ENCODE results near the gene OR5AU1.
"Not testable (repeated sequence)": the region's sequence is repeated elsewhere in the genome, so short reads cannot be mapped to it uniquely, and the experiment has no call there.

DNA sequence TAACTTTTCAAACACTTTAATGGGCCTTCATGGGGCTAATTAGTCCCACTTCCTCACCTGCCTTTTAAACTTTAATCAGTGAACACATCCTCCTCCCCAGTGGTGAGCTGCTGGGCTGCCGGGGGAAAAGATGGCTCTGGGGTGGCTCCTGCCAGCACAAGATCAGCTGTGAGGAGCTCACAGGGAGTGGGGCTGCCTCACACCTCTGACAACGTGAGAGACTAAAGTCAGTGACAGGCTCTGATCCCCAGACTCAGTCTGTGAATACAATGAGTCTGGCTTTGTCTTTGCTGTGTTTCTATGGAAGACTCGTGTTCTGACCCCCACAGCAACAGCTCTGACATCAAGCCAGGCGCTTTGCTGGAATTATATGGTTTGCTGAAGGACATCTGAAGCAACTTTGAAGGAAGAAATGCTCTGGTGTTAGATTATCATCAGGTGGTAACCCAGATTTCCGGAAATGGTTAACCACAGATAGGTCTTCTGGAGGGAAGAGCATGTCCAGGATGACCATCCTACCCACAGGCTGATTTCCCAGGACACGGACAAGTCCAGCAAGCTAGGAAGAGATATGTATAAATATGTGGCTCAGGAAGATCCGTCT is 9.2 kb upstream of the OR5AU1 start:
- TF ChIP-seq, protein P1, sequence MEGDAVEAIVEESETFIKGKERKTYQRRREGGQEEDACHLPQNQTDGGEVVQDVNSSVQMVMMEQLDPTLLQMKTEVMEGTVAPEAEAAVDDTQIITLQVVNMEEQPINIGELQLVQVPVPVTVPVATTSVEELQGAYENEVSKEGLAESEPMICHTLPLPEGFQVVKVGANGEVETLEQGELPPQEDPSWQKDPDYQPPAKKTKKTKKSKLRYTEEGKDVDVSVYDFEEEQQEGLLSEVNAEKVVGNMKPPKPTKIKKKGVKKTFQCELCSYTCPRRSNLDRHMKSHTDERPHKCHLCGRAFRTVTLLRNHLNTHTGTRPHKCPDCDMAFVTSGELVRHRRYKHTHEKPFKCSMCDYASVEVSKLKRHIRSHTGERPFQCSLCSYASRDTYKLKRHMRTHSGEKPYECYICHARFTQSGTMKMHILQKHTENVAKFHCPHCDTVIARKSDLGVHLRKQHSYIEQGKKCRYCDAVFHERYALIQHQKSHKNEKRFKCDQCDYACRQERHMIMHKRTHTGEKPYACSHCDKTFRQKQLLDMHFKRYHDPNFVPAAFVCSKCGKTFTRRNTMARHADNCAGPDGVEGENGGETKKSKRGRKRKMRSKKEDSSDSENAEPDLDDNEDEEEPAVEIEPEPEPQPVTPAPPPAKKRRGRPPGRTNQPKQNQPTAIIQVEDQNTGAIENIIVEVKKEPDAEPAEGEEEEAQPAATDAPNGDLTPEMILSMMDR (IDR thresholded peaks at IDR 0.05; ENCODE audit: poor library complexity): not testable (repeated sequence)
- TF ChIP-seq EZH2 (IDR thresholded peaks at IDR 0.05; ENCODE audit: borderline replicate concordance): not testable (repeated sequence)

All from hepatocyte (in vitro differentiated cells).